Neutrophil (primary cell): ENCODE measurements around the gene TRAF2.
"Not testable (repeated sequence)": the region's sequence is repeated elsewhere in the genome, so short reads cannot be mapped to it uniquely, and the experiment has no call there.

Source experiments
- H3K27ac ChIP-seq: fragments of 200-600 bp; sonication (generic); 2 replicates; pipeline ENCODE4 v1.5.1; 2016; ENCODE audit warnings: mild to moderate bottlenecking, moderate library complexity
- H3K27me3 ChIP-seq: fragments of 200-600 bp; sonication (generic); 2 replicates; pipeline ENCODE4 v1.6.0; 2016; ENCODE audit warnings: mild to moderate bottlenecking
- H3K36me3 ChIP-seq: fragments of 200-600 bp; sonication (generic); 2 replicates; pipeline ENCODE4 v1.5.1; 2017
- H3K4me1 ChIP-seq, 2 experiments: fragments of 200-600 bp in 1 of 2; sonication (generic) in 1 of 2; 1 replicate in 1 of 2; 2 replicates in 1 of 2; pipeline versions ENCODE4 v1.5.1 to v1.6.1; 2013 to 2016; ENCODE audit warnings: low read depth in 1 of 2, low read length in 1 of 2, mild to moderate bottlenecking in 1 of 2, moderate library complexity in 1 of 2; ENCODE audit not compliant: control insufficient read depth in 1 of 2, insufficient read depth in 1 of 2
- H3K4me3 ChIP-seq, 2 experiments: fragments of 200-600 bp in 1 of 2; sonication (generic) in 1 of 2; 1 replicate in 1 of 2; 2 replicates in 1 of 2; pipeline ENCODE4 v1.5.1; 2013 to 2016; ENCODE audit warnings: low read depth in 1 of 2, low read length in 1 of 2, mild to moderate bottlenecking in 1 of 2, moderate library complexity in 1 of 2
- H3K9me3 ChIP-seq: fragments of 200-600 bp; sonication (generic); 2 replicates; pipeline ENCODE4 v1.5.1; 2016
- TF ChIP-seq, protein P1 (sequence below): fragments of 200-600 bp; sonication (generic); IDR thresholded peaks from 2 replicates; pipeline ENCODE4 v1.5.1; 2016; ENCODE audit warnings: antibody characterized with exemption

Gene TRAF2

DNA sequence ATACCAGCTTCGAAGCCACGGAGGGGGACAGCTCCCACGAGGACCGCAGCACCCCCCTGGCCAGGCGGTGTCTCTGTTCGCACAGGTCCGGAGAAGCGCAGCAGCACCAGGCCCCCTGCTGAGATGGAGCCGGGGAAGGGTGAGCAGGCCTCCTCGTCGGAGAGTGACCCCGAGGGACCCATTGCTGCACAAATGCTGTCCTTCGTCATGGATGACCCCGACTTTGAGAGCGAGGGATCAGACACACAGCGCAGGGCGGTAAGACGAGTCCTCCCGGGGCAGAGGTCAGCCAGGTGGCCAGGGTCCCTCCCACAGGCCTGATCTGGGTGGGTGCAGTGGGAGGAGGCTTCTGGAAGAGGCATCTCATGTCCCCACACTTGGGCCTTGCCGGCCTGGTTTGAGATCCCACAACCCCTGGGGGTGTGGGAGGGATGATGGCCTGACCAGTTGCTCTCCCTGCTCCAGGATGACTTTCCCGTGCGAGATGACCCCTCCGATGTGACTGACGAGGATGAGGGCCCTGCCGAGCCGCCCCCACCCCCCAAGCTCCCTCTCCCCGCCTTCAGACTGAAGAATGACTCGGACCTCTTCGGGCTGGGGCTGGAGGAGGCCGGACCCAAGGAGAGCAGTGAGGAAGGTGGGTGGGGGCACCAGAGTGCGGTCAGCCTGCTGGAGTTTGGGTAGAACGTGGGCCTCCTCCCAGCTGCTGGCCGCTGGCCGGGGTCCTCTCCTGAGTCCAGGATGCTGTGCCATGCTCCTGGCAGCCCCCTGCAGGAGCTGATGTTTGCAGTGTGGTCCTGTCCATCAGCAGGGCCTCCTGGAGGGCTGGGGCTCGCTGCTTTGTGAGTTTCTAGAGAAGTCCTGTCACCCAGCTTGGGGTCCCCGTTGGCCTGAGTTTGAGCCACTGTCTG, 46.8 kb upstream of the TRAF2 start:
- TF ChIP-seq, protein P1, sequence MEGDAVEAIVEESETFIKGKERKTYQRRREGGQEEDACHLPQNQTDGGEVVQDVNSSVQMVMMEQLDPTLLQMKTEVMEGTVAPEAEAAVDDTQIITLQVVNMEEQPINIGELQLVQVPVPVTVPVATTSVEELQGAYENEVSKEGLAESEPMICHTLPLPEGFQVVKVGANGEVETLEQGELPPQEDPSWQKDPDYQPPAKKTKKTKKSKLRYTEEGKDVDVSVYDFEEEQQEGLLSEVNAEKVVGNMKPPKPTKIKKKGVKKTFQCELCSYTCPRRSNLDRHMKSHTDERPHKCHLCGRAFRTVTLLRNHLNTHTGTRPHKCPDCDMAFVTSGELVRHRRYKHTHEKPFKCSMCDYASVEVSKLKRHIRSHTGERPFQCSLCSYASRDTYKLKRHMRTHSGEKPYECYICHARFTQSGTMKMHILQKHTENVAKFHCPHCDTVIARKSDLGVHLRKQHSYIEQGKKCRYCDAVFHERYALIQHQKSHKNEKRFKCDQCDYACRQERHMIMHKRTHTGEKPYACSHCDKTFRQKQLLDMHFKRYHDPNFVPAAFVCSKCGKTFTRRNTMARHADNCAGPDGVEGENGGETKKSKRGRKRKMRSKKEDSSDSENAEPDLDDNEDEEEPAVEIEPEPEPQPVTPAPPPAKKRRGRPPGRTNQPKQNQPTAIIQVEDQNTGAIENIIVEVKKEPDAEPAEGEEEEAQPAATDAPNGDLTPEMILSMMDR: no peak

DNA sequence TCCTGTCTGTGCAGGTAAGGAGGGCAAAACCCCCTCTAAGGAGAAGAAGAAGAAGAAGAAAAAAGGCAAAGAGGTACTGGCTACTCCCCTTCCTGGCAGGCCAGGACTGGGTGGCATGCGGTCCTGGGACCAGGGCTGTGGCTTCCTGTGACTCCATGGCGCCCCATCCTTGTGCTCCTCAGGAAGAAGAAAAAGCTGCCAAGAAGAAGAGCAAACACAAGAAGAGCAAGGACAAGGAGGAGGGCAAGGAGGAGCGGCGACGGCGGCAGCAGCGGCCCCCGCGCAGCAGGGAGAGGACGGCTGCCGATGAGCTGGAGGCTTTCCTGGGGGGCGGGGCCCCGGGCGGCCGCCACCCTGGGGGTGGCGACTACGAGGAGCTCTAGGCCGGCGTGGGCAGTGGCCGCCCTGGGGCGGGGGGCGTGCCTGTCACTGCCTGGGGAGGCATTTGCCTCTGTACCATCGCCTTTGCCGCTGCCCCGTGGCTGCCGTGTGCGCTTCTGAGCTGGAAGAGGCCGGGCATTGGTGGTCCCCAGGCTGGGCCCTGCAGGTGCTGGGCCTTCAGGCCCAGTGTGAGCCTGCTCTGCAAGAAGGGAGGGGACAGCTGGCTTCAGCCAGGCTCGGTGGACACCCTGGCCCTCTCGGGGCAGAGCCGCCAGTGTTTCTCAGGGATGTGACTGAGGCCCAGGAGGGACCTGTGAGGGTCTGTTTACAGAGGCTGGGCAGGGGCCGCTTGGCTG, 46.0 kb upstream of the TRAF2 start:
- H3K27ac ChIP-seq: no peak overlapping the region
- H3K27me3 ChIP-seq: peaks cover 34% of the 10 kb centered on the region
- no peaks in the 10 kb centered on the region for H3K9me3 ChIP-seq
- no peak overlapping the region for H3K4me3 ChIP-seq
- peaks cover 62% of the 10 kb centered on the region for H3K36me3 ChIP-seq
- H3K4me1 ChIP-seq: peaks cover 18 to 24% of the 10 kb centered on the region in 2 experiments
- TF ChIP-seq, protein P1: no peak

More for the DNA sequence above, 46.8 kb upstream of the TRAF2 start:
- Histone ChIP-seq H3K27me3 (peaks cover 26% of the 10 kb centered on the region), H3K4me1 (peaks cover 18 to 24% of the 10 kb centered on the region in 2 experiments), H3K9me3 (no peaks in the 10 kb centered on the region), H3K4me3 (no peak overlapping the region), H3K36me3 (peaks cover 67% of the 10 kb centered on the region), H3K27ac (no peak overlapping the region)

DNA sequence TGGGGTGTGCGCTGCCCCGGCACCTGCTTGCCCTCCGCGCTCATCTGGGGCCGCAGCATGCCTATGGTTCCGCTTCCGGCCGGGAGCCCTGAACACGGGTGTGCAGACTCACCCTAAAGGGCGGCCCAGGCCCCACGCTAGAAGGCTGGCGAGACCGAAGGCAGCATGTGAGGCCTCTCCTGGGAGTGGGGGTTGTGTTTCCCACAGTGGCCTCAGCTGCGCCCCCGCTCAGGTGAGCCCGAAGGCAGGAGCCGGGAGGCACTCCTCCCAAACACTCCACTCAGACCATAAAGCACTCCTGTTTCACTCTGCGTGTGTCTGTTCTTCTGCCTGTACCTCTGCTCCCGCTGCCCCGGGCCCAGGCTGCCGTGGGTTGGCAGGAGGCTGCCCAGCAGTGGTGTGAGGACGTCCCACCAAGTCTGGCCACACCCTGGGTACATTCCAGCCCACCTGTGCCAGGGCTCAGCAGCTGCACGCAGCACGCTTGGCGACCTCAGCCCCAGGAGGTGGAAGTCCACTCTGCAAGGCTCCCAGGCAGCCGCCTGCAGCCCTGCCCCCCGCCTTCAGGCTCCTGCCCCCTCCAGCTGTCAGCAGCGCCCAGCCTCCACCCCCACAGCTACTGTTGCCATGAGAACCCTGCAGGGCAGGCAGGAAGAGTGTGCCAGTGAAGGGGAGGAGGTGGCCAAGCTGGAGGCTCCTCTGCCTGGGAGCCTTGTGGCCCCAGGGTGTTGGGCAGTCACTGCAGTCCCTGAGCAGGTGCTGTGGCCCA, 45.3 kb upstream of the TRAF2 start:
- peaks cover 18 to 29% of the 10 kb centered on the region in 2 experiments for H3K4me1 ChIP-seq
- H3K27ac ChIP-seq: no peak overlapping the region
- no peak overlapping the region for H3K4me3 ChIP-seq
- H3K9me3 ChIP-seq: no peaks in the 10 kb centered on the region
- TF ChIP-seq, protein P1: no peak
- H3K27me3 ChIP-seq: peaks cover 42% of the 10 kb centered on the region
- peaks cover 55% of the 10 kb centered on the region for H3K36me3 ChIP-seq

DNA sequence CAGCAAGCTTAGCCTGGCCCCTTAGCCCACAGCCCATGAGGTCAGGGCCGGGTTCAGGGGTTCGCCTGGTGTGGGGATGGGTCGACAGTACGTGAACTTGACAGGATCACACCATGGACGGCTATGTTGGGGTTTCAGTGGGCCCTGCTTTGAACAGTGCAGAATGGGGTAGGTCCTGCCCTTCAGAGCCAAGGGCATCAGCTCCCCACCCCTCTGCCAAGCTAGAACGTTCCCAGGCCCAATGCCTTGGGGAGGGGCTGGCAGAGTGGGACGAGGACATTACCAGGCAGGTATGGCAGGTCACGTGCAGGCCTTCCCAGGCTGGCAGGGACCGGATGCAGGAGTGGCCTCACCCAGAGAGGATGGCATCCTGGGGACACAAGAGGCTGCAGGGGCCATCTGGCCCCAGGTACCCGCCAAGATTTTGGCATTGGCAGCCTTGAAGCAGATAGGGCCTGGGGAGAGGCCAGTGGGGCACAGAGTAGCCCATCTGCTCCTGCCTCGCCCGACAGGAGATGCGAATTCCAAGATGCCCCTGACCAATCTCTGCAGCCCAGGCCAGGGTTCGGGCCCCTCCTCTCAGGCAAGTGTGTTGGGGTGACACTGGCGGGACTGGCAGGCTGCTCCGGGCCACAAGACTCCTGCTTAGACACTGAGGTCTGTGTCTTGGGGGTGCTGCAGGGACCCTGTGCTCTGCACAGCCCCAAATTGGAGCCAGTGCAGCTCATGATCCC, 44.5 kb upstream of the TRAF2 start:
- Histone ChIP-seq H3K27me3 (peaks cover 49% of the 10 kb centered on the region), H3K4me3 (peak overlapping the region; percentile 60 to 70), H3K36me3 (peaks cover 47% of the 10 kb centered on the region), H3K4me1 (peaks cover 23 to 35% of the 10 kb centered on the region in 2 experiments)
- not testable (repeated sequence) for H3K27ac ChIP-seq, H3K9me3 ChIP-seq

DNA sequence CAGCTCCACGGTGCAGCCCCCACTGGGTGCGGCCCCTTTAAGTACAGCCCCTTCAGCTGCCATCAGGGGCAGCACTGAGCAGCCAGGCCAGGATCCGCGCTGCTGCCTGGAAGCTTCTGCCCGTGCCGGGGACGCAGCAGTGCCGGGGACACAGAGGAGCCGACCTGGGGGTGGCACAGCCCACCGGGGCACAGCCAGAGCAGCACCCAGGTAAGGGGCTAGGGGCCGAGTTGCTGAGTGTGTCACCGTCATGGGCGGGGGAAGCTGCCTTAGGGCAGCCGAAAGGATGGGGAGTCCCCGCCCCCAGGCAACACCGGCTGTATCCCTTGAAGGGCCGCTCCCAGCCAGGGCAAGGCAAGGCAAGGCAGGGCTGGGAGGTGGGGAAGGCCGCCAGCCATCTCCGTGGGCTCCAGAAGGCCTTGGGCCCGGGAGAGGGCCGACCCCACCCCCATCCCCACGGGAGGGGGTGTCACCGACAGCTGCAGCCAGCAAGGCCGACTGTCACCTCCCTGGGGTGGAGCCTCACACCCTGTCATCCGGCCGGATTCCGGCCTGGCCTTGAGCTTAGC, 43.9 kb upstream of the TRAF2 start, which contains the start of gene AJM1:
Gene AJM1 (plus strand): TSS at position 99 of the 569 bp plus-strand sequence. CDS start 1,937 bp downstream, outside the sequence.
- H3K36me3 ChIP-seq: peaks cover 41% of the 10 kb centered on the region
- H3K9me3 ChIP-seq, H3K27ac ChIP-seq: not testable (repeated sequence)
- TF ChIP-seq, protein P1: peak; percentile 83
- peaks cover 27 to 41% of the 10 kb centered on the region in 2 experiments for H3K4me1 ChIP-seq
- peaks cover 56% of the 10 kb centered on the region for H3K27me3 ChIP-seq
- H3K4me3 ChIP-seq: peak within 1 kb of the TSS; percentile 60 to 70

DNA sequence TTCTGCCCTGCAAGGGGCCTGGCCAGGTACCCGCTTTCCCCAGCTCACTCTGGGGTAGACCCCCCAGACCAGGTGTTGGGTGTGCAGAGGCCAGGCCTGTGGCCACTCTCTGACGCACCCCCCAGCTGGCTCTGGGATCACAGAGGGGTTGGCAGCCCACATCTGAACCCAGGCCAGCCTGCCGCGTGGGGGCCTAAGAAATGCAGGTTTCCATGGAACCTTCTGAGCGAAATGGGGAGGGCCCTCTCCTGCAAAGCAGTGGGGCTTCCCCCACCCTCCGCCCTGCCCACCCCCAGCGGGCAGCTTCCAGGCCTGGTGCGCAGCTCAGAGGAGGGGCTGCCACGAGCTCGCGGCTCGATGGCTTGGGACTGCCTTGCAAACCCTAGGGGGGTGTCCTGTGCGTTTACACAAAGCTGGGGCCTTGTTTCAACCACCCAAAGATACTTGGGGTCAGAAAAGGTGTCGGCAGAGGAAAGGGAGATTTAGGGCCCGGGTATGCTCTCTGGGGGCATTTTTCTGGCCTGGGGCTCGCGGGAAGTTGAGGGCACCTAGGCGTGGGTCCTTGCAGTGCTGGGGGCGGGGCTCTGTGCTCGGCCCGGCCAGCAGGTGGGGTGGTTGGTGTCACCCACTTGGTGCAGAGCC, 43.0 kb upstream of the TRAF2 start:
- H3K27ac ChIP-seq: not testable (repeated sequence)
- H3K4me1 ChIP-seq: peaks cover 35 to 50% of the 10 kb centered on the region in 2 experiments

More for the DNA sequence above, 43.0 kb upstream of the TRAF2 start:
- not testable (repeated sequence) for H3K9me3 ChIP-seq
- H3K36me3 ChIP-seq: peaks cover 32% of the 10 kb centered on the region
- H3K4me3 ChIP-seq: peak overlapping the region; percentile 8 to 70
- H3K27me3 ChIP-seq: peaks cover 64% of the 10 kb centered on the region
